ENCODE results near the gene KCTD2.
A peak's percentile ranks its signal among the peaks of the same experiment; 100 is the strongest.

KCTD2 gene

DNA sequence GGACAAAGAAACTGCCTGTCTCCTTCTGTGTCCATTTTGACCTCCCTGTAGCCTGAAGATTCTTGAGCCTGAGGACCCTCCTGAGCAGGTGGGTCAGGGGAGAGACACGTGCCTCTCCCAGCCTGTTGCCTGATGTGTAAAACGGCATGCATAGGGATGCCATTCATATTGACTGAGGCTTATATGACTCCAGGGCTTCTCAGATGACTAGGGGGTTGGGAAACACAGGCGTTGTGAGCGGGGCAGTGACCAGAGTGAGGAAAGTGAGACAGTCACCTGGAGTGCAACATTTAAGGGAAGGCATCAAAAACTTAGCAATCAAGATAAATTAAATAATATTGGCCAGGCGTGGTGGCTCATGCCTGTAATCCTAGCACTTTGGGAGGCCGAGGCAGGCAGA lies 35.7 kb downstream of the KCTD2 start:
- POLR2A ChIA-PET: no interaction called here

DNA sequence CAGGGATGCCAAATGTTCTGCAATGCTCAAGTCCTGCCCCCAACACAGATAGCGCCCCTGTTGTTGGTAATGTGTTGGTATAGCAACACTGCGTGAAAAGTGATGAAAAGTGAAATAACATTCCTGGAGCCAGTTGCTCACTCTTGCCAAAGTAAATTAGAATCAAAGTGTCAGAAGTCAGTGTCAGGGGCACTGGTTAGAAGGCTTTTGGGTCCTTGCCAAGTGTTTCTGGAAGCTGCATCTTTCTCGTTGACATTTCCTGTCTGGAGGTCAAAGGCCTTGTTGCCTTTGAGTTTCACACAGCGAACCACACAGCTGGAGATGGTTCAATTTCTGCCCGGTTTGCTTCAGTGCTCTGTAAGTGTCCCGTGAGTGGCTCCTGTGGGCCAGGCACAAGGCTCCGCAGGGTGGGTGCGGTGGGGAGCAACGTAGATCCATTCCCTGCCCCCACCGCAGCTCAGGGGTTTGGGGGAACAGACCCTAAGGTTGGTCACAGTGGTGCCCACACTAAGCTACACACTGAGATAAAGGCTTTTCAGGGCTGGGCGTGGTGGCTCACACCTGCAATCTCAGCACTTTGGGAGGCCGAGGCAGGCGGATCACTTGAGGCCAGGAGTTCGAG lies 37.1 kb downstream of the KCTD2 start:
- no peak for DNase-seq (ENCODE audit: extremely low spot score)
- CTCF ChIA-PET: no interaction called here

More for the DNA sequence above, 35.7 kb downstream of the KCTD2 start:
- CTCF ChIA-PET: no interaction called here
- DNase-seq (ENCODE audit: extremely low spot score): no peak
- TF ChIP-seq NFRKB (IDR thresholded peaks at IDR 0.05) (no peak), ZNF384 (IDR thresholded peaks at IDR 0.05) (no peak), ELF4 (IDR thresholded peaks at IDR 0.05) (no peak), FOXA1 (IDR thresholded peaks at IDR 0.05) (no peak), SP1 (IDR thresholded peaks at IDR 0.05) (no peak), BHLHE40 (IDR thresholded peaks at IDR 0.05; ENCODE audit: borderline replicate concordance) (no peak), HDGF (IDR thresholded peaks at IDR 0.05; ENCODE audit: borderline replicate concordance) (no peak), FOXK2 (IDR thresholded peaks at IDR 0.05) (no peak), CTBP1 (IDR thresholded peaks at IDR 0.05; ENCODE audit: borderline replicate concordance) (no peak), TARDBP (IDR thresholded peaks at IDR 0.05) (no peak), SUZ12 (IDR thresholded peaks at IDR 0.05) (no peak), LEF1 (IDR thresholded peaks at IDR 0.05; ENCODE audit: borderline replicate concordance) (no peak), FOXM1 (IDR thresholded peaks at IDR 0.05; ENCODE audit: borderline replicate concordance) (no peak), ARNT (IDR thresholded peaks at IDR 0.05) (no peak), L3MBTL2 (conservative IDR thresholded peaks at IDR 0.05) (no peak)
- TF ChIP-seq, protein P1, sequence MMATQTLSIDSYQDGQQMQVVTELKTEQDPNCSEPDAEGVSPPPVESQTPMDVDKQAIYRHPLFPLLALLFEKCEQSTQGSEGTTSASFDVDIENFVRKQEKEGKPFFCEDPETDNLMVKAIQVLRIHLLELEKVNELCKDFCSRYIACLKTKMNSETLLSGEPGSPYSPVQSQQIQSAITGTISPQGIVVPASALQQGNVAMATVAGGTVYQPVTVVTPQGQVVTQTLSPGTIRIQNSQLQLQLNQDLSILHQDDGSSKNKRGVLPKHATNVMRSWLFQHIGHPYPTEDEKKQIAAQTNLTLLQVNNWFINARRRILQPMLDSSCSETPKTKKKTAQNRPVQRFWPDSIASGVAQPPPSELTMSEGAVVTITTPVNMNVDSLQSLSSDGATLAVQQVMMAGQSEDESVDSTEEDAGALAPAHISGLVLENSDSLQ (IDR thresholded peaks at IDR 0.05): no peak; the same call in 1 of the 2 replicates

DNA sequence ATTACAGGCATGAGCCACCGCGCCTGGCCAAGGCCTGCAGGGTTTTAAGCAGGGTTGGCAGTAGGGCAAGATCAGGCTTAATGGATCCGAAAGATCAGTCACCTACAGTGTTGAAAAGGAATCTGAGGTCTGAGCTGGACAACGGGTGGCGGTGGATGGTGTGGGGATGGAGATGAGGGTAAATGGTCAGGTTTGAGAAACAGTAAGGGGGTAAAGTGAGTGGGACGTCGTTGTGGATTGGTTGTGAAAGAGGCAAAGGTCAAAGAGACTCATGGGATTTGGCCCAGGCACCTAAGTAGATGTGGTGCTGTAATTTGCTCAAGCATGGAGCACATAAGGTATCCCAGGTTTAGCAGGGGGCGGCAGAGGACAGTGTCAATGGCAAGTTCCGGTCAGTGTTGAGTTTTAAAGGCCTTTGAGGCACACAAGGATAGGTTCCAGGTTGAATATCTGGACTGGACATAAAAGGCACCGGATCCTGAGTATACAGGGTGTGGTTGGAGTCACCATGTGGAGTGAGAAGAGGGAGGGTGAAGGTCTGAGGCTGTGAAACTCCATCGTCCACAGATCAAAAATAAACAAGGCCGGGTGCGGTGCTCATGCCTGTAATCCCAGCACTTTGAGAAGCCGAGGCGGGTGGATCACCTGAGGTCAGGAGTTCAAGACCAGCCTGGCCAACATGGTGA lies 39.6 kb downstream of the KCTD2 start:
- ChIA-PET POLR2A (interaction anchor here (1.1 to 2.5 kb wide), 4 partner anchors 8 to 23 kb away, joined by 3 to 10 read pairs (median 5); partner anchors contain the start of gene ARMC7), CTCF (interaction anchor here (0.7 kb wide), 1 partner anchor 13 kb away, joined by 3 read pairs; no protein-coding TSS in a partner anchor)
- no peak for DNase-seq (ENCODE audit: extremely low spot score)
- TF ChIP-seq L3MBTL2 (conservative IDR thresholded peaks at IDR 0.05) (no peak), BHLHE40 (IDR thresholded peaks at IDR 0.05; ENCODE audit: borderline replicate concordance) (no peak), ARNT (IDR thresholded peaks at IDR 0.05) (no peak), HDGF (IDR thresholded peaks at IDR 0.05; ENCODE audit: borderline replicate concordance) (no peak), CTBP1 (IDR thresholded peaks at IDR 0.05; ENCODE audit: borderline replicate concordance) (no peak)

More for the DNA sequence above, 37.1 kb downstream of the KCTD2 start:
- no peak for TF ChIP-seq TARDBP (IDR thresholded peaks at IDR 0.05)
- POLR2A ChIA-PET: interaction anchor here (0.8 kb wide), 1 partner anchor 26 kb away, joined by 3 read pairs; the partner anchor contains the start of gene ARMC7

DNA sequence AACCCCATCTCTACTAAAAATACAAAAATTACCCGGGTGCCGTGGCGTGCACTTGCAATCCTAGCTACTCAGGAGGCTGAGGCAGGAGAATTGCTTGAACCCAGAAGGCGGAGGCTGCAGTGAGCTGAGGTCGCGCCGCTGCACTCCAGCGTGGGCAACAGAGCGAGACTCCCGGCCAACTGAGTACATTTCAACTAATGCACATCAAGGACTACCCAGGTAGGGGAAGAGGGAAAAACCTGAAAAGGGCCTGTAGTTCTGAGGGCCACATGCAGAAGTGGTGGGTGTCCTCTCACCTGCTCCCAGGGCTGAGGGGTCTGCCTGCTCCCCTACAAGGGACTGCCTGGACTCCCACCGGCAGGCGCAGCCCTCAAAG lies 40.1 kb downstream of the KCTD2 start:
- TF ChIP-seq FOXM1 (IDR thresholded peaks at IDR 0.05; ENCODE audit: borderline replicate concordance) (no peak), NFRKB (IDR thresholded peaks at IDR 0.05) (no peak), HDGF (IDR thresholded peaks at IDR 0.05; ENCODE audit: borderline replicate concordance) (no peak), L3MBTL2 (conservative IDR thresholded peaks at IDR 0.05) (no peak), BHLHE40 (IDR thresholded peaks at IDR 0.05; ENCODE audit: borderline replicate concordance) (no peak), SP1 (IDR thresholded peaks at IDR 0.05) (no peak), FOXA1 (IDR thresholded peaks at IDR 0.05) (no peak), LEF1 (IDR thresholded peaks at IDR 0.05; ENCODE audit: borderline replicate concordance) (no peak), ELF4 (IDR thresholded peaks at IDR 0.05) (no peak), ZNF384 (IDR thresholded peaks at IDR 0.05) (no peak)
- TF ChIP-seq, protein P1 (IDR thresholded peaks at IDR 0.05): no peak
- ChIA-PET POLR2A (interaction anchor here (1.1 to 2.5 kb wide), 3 partner anchors 9 to 17 kb away, joined by 3 to 10 read pairs (median 6); no protein-coding TSS in a partner anchor), CTCF (interaction anchor here (0.7 to 1.0 kb wide), 2 partner anchors 12 to 27 kb away, joined by 3 to 5 read pairs; no protein-coding TSS in a partner anchor)
- DNase-seq (ENCODE audit: extremely low spot score): no peak

DNA sequence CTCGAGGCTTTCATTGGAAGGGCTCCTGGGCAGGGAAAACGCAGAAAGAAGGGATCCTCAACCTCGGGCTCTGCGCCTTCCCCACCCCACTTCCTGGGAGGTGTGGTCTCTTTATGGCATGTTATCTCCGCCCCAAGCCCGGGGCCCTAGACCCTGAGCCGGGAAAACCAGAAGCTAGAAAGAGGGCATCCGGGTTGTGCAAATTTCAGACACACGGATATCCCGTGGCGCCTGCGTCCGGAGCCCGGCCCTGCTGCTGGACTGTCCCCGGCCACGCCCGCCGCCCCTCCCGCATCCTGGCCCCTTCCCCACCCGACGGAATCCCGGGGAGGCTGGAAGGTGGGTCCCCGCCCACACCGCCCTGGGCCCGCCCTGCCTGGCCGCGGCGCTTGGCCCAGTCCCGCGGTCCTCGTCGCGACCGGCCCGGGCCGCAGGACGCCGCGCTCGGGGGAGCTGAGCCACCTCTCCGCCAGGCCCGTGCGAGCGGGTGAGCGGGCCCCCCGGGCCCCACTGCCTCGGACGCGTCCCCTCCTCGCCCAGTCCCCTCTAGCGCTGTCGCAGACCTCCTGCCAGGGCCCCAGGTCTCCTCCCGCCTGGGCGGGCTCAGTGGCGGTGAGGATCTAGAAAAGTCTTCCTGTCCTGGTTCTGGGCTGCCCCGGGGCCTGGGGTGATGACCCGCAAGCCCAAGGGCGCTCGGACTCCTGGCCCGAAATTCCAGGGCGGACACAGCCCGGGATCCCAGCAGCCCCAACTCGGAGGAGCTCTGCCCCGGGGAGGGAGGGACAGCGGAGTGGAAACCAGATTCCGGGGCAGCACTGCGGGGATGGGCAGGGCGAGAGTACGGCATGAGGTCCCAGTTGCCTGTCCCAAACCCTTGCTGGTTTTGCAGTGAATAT lies 40.8 kb downstream of the KCTD2 start, which contains the start of gene SLC16A5:
TSS of gene SLC16A5 (plus strand) at position 397 of the 896 bp plus-strand sequence. CDS start 5,683 bp downstream, outside the sequence.
- CTCF ChIA-PET: interaction anchor here (0.7 to 1.8 kb wide), 4 partner anchors 12 to 84 kb away, joined by 3 to 7 read pairs (median 4); no protein-coding TSS in a partner anchor

More for the DNA sequence above, 40.8 kb downstream of the KCTD2 start, which contains the start of gene SLC16A5:
- DNase-seq (ENCODE audit: extremely low spot score): peak; percentile 60
- POLR2A ChIA-PET: interaction anchor here (1.0 to 2.5 kb wide), 6 partner anchors 9 to 23 kb away, joined by 3 to 10 read pairs (median 4); partner anchors contain the start of gene ARMC7
- TF ChIP-seq ZNF384 (IDR thresholded peaks at IDR 0.05): no peak
- TF ChIP-seq ARNT (IDR thresholded peaks at IDR 0.05): no peak
- no peak for TF ChIP-seq FOXA1 (IDR thresholded peaks at IDR 0.05)
- no peak for TF ChIP-seq FOXM1 (IDR thresholded peaks at IDR 0.05; ENCODE audit: borderline replicate concordance)
- no peak for TF ChIP-seq ELF4 (IDR thresholded peaks at IDR 0.05)
- no peak for TF ChIP-seq SP1 (IDR thresholded peaks at IDR 0.05)
- TF ChIP-seq TARDBP (IDR thresholded peaks at IDR 0.05): no peak
- no peak for TF ChIP-seq HDGF (IDR thresholded peaks at IDR 0.05; ENCODE audit: borderline replicate concordance)
- TF ChIP-seq NFRKB (IDR thresholded peaks at IDR 0.05): no peak
- TF ChIP-seq L3MBTL2 (conservative IDR thresholded peaks at IDR 0.05): no peak
- no peak for TF ChIP-seq CTBP1 (IDR thresholded peaks at IDR 0.05; ENCODE audit: borderline replicate concordance)

Data from HEK293T (cell line).